OCI-LY1 (cell line): ENCODE data around the gene CAMK2A.

Source experiments
- H2AFZ ChIP-seq: fragments of 200-600 bp; sonication (generic), shearing (Covaris generic); 2 replicates; pipeline ENCODE4 v1.6.0; 2014; ENCODE audit warnings: antibody characterized with exemption, mild to moderate bottlenecking, low read length
- H3F3A ChIP-seq: fragments of 200-600 bp; sonication (generic), shearing (Covaris generic); 2 replicates; pipeline ENCODE4 v1.6.0; 2014; ENCODE audit warnings: mild to moderate bottlenecking, antibody characterized with exemption, low read length, moderate library complexity; ENCODE audit not compliant: insufficient read depth
- H3K27ac ChIP-seq: fragments of 200-600 bp; sonication (generic); 2 replicates; pipeline ENCODE4 v1.5.1; 2014; ENCODE audit warnings: low read length, mixed run types, mild to moderate bottlenecking, low read depth; ENCODE audit not compliant: poor library complexity, severe bottlenecking
- H3K27me3 ChIP-seq: fragments of 200-600 bp; sonication (generic); 2 replicates; pipeline ENCODE4 v1.6.0; 2014; ENCODE audit warnings: antibody characterized with exemption, mild to moderate bottlenecking, low read length, moderate library complexity; ENCODE audit not compliant: insufficient read depth
- H3K36me3 ChIP-seq: fragments of 200-600 bp; sonication (generic); 2 replicates; pipeline ENCODE4 v1.6.1; 2014; ENCODE audit warnings: mild to moderate bottlenecking, antibody characterized with exemption, low read length, moderate library complexity, mixed read lengths; ENCODE audit not compliant: insufficient read depth
- H3K4me1 ChIP-seq: fragments of 200-600 bp; sonication (generic); 2 replicates; pipeline ENCODE4 v1.5.1; 2014; ENCODE audit warnings: mild to moderate bottlenecking, low read length, moderate library complexity; ENCODE audit not compliant: insufficient read depth, severe bottlenecking
- H3K4me2 ChIP-seq: fragments of 200-600 bp; sonication (generic), shearing (Covaris generic); 2 replicates; pipeline ENCODE4 v1.6.1; 2014; ENCODE audit warnings: low read length
- H3K4me3 ChIP-seq: fragments of 200-600 bp; sonication (generic); 2 replicates; pipeline ENCODE4 v1.5.1; 2014; ENCODE audit warnings: low read length, low read depth, mild to moderate bottlenecking, mixed read lengths; ENCODE audit not compliant: poor library complexity, severe bottlenecking
- H3K79me2 ChIP-seq: fragments of 200-600 bp; shearing (Covaris generic); 2 replicates; pipeline ENCODE4 v1.6.1; 2016; ENCODE audit warnings: mixed run types, low read length, mixed read lengths; ENCODE audit not compliant: insufficient read depth
- H3K9ac ChIP-seq: fragments of 200-600 bp; sonication (generic), shearing (Covaris generic); 2 replicates; pipeline ENCODE4 v1.6.1; 2014; ENCODE audit warnings: mild to moderate bottlenecking, low read length, mixed read lengths
- H3K9me2 ChIP-seq: fragments of 200-600 bp; sonication (generic), shearing (Covaris generic); 2 replicates; pipeline ENCODE4 v1.6.1; 2014; ENCODE audit warnings: low read depth, mild to moderate bottlenecking, low read length, mixed read lengths
- H3K9me3 ChIP-seq: fragments of 200-600 bp; shearing (Covaris generic); 2 replicates; pipeline ENCODE4 v1.6.1; 2014; ENCODE audit warnings: low read length, mixed read lengths
- H4K20me1 ChIP-seq: fragments of 200-600 bp; sonication (generic), shearing (Covaris generic); 2 replicates; pipeline ENCODE4 v1.6.0; 2016; ENCODE audit warnings: mild to moderate bottlenecking, low read length; ENCODE audit not compliant: insufficient read depth
- CTCF ChIP-seq: fragments of 200-600 bp; sonication (generic), shearing (Covaris generic); IDR thresholded peaks from 2 replicates; pipeline ENCODE4 v1.5.1; 2017; ENCODE audit warnings: mild to moderate bottlenecking, antibody characterized with exemption, low read length, moderate library complexity, mixed read lengths
- EZH2 ChIP-seq: fragments of 200-600 bp; sonication (generic), shearing (Covaris generic); IDR thresholded peaks from 2 replicates; pipeline ENCODE4 v1.8.0; 2017; ENCODE audit warnings: borderline replicate concordance, mixed run types, mild to moderate bottlenecking, antibody characterized with exemption, low read length, moderate library complexity, mixed read lengths

CAMK2A gene

GRCh38 chr5:150175076-150175475 is 114.5 kb downstream of the CAMK2A start:
- H3K79me2 ChIP-seq: no peaks in the 10 kb centered on the region
- H3K4me3 ChIP-seq: no peak overlapping the region
- H3K9me3 ChIP-seq: no peaks in the 10 kb centered on the region
- no peak overlapping the region for H2AFZ ChIP-seq
- no peaks in the 10 kb centered on the region for H4K20me1 ChIP-seq
- no peak overlapping the region for H3K9ac ChIP-seq
- H3K4me2 ChIP-seq: no peak overlapping the region
- no peaks in the 10 kb centered on the region for H3K27me3 ChIP-seq
- TF ChIP-seq EZH2: no peak
- TF ChIP-seq CTCF: no peak
- no peaks in the 10 kb centered on the region for H3K4me1 ChIP-seq
- no peak overlapping the region for H3K27ac ChIP-seq
- H3F3A ChIP-seq: no peaks in the 10 kb centered on the region
- H3K36me3 ChIP-seq: no peaks in the 10 kb centered on the region
- H3K9me2 ChIP-seq: no peaks in the 10 kb centered on the region

- Histone ChIP-seq H3K9me2 (no peaks in the 10 kb centered on the region), H3K9ac (no peak overlapping the region), H3K9me3 (no peaks in the 10 kb centered on the region), H2AFZ (no peak overlapping the region), H3K36me3 (no peaks in the 10 kb centered on the region), H4K20me1 (no peaks in the 10 kb centered on the region), H3K4me1 (no peaks in the 10 kb centered on the region), H3K4me2 (no peak overlapping the region), H3K4me3 (no peak overlapping the region), H3K27ac (no peak overlapping the region), H3K27me3 (no peaks in the 10 kb centered on the region), H3F3A (no peaks in the 10 kb centered on the region), H3K79me2 (no peaks in the 10 kb centered on the region)
- no peak for TF ChIP-seq CTCF
- TF ChIP-seq EZH2: no peak
These were observed 115.3 kb downstream of the CAMK2A start for GRCh38 chr5:150174285-150174684.

- no peaks in the 10 kb centered on the region for H3K4me1 ChIP-seq
- H4K20me1 ChIP-seq: no peaks in the 10 kb centered on the region
- no peak overlapping the region for H3K4me3 ChIP-seq
- no peak overlapping the region for H3K4me2 ChIP-seq
- no peaks in the 10 kb centered on the region for H3K9me3 ChIP-seq
- no peaks in the 10 kb centered on the region for H3K36me3 ChIP-seq
- no peak overlapping the region for H3K9ac ChIP-seq
- H3K9me2 ChIP-seq: no peaks in the 10 kb centered on the region
- no peaks in the 10 kb centered on the region for H3F3A ChIP-seq
- H2AFZ ChIP-seq: no peak overlapping the region
- H3K27ac ChIP-seq: no peak overlapping the region
- no peaks in the 10 kb centered on the region for H3K27me3 ChIP-seq
- H3K79me2 ChIP-seq: no peaks in the 10 kb centered on the region
- no peak for TF ChIP-seq EZH2
- TF ChIP-seq CTCF: no peak
These were observed 116.4 kb downstream of the CAMK2A start for GRCh38 chr5:150173161-150173560.
